ENCODE results near the gene DEAF1.

DEAF1 gene

DNA sequence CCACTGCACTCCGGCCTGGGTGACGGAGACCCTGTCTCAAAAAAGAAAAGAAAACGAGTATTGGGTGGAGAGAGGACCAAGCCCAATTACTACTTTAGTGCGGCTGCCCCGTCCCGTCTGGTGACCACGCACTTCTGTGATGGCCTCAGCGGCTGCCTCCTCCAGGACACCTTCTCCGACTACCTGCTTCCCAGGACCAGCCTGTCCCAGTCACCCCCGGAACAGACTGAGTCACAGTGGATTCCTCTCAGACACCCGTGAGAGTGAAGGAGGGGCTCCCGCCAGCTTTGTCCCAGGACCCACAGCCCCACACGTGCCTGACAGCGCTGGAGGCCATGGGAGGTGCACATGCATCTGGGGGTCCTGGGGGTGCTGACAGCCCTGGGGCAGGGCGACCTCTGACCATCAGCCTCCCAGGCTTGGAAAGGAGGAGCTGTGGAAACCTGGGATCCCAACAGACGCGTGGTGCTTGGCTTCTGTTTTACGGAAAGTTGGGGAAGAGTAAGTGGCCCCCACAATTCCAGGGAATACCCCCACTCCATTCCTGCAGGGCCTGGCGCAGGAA is 53.1 kb downstream of the DEAF1 start:
- DNase-seq, result no peak

DNA sequence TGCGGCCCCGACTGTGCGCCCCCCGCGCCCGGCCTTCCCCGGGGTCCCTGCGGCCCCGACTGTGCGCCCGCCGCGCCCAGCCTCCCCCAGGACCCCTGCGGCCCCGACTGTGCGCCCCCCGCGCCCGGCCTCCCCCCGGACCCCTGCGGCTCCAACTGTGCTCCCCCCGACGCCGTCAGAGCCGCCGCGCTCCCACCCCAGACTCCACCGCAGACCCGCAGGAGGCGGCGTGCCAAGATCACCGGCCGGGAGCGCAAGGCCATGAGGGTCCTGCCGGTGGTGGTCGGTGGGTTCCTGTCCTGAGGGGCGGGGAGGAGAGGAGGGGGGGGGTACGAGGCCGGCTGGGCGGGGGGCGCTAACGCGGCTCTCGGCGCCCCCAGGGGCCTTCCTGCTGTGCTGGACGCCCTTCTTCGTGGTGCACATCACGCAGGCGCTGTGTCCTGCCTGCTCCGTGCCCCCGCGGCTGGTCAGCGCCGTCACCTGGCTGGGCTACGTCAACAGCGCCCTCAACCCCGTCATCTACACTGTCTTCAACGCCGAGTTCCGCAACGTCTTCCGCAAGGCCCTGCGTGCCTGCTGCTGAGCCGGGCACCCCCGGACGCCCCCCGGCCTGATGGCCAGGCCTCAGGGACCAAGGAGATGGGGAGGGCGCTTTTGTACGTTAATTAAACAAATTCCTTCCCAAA is 54.9 kb downstream of the DEAF1 start:
- DNase-seq, result no peak

DNA sequence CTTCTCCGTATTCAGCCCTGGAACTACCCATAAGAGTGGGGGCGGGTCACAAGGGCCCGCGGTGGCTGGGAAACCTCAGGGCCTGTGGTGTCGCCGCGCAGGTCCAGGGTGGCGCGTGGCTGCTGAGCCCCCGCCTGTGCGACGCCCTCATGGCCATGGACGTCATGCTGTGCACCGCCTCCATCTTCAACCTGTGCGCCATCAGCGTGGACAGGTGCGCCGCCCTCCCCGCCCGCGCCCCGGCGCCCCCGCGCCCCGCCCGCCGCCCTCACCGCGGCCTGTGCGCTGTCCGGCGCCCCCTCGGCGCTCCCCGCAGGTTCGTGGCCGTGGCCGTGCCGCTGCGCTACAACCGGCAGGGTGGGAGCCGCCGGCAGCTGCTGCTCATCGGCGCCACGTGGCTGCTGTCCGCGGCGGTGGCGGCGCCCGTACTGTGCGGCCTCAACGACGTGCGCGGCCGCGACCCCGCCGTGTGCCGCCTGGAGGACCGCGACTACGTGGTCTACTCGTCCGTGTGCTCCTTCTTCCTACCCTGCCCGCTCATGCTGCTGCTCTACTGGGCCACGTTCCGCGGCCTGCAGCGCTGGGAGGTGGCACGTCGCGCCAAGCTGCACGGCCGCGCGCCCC is 55.6 kb downstream of the DEAF1 start:
- DNase-seq, result no peak

DNA sequence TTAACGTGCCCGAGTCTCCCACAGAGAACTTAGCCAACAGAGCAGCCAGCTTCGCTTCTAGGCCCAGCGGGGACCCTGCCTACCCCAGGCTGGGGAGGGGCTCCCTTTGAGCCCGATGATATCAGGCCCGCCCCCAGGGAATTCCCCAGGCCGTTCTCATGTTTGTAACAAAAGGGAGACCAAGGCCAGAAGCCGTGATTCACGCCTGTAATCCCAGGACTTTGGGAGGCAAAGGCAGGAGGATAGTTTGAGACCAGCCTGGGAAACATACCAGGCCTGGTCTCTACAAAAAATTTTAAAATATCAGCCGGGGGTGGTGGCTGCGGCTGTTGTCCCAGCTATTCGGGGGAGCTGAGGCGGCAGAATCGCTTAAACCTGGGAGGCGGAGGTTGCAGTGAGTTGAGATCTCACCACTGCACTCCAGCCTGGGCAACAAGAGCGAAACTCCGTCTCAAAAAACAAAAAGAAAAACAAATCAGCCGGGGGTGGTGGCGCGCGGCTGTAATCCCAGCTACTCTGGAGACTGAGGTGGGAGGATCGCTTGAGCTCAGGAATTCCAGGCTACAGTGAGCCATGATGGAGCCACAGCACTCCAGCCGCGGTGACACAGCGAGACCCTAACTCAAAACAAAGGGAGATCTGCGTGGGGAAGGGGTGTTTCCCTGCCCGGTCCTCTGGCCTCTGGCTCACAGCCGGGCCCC is 56.2 kb downstream of the DEAF1 start:
- no peak for DNase-seq

DNA sequence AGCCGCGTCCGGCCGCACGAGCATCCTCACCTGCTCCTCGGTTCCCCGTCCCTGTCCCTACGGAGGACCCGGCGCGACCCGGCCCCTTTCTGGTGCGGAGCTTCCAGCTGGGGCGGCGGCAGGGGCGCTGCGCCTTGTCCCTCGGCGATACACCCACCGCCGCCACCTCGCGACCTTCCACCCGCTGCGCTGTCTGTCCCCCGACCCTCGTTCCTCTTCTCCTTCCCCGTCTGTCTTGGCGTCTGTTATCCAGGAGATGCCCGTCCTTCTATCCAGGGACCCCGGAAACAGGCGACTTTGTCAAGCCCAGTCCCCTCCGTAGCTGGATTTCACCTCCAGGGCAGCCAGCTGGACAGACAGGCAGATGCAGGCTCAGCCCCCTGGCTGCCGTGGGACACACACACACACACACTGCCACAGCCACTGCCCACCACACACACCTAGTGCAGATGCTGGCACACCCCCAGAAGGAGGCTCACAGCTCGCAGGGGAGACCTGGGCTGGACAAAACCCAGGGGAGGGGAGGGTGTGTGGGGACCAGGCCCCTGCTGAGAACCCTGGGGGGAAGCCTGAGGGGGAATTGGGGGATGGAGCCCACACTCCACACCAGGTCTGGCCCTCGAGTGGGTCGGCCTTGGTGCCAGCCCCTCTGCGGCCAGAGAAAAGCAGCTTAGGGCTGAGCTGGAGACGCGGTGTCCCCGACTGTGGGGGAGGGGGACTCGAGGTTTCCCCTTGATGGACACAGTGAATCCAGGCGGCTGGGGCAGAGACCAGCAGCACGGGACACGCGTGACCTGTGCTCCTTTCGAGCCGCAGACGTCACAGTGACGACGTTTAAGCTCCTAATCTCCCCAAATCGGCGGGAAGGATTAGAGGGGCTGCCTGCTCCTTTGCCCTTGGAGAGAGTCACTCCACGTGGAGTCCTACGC is 57.2 kb downstream of the DEAF1 start:
- DNase-seq, result no peak

DNA sequence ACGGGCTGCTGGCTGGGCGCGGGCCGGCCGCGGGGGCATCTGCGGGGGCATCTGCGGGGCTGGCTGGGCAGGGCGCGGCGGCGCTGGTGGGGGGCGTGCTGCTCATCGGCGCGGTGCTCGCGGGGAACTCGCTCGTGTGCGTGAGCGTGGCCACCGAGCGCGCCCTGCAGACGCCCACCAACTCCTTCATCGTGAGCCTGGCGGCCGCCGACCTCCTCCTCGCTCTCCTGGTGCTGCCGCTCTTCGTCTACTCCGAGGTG is 57.8 kb downstream of the DEAF1 start:
- DNase-seq, result no peak

DNA sequence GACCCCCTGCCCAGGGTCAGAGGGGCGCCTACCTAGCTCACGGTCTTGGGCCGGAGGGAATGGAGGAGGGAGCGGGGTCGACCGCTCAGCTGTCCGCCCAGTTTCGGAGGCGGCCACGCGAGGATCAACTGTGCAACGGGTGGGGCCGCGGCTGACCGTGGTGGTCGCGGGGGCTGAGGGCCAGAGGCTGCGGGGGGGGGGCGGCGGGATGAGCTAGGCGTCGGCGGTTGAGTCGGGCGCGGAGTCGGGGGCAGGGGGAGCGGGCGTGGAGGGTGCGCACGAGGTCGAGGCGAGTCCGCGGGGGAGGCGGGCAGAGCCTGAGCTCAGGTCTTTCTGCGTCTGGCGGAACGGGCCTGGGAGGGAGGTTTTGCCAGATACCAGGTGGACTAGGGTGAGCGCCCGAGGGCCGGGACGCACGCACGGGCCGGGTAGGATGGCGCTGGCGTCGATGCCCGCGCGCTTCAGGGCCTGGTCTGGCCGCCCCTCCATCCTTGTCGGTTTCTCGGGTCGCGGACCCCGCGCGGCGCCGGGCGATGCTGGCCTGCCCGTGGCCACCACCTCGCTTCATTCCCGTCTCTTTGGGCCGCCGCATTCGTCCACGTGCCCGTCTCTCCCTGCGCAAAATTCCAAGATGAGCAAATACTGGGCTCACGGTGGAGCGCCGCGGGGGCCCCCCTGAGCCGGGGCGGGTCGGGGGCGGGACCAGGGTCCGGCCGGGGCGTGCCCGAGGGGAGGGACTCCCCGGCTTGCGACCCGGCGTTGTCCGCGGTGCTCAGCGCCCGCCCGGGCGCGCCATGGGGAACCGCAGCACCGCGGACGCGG is 58.3 kb downstream of the DEAF1 start, which contains the start of gene DRD4:
Gene DRD4, plus strand, starts transcription at position 759 of the 822 bp plus-strand sequence. Its CDS starts 36 bp downstream, at position 795.
- DNase-seq, result no peak

DNA sequence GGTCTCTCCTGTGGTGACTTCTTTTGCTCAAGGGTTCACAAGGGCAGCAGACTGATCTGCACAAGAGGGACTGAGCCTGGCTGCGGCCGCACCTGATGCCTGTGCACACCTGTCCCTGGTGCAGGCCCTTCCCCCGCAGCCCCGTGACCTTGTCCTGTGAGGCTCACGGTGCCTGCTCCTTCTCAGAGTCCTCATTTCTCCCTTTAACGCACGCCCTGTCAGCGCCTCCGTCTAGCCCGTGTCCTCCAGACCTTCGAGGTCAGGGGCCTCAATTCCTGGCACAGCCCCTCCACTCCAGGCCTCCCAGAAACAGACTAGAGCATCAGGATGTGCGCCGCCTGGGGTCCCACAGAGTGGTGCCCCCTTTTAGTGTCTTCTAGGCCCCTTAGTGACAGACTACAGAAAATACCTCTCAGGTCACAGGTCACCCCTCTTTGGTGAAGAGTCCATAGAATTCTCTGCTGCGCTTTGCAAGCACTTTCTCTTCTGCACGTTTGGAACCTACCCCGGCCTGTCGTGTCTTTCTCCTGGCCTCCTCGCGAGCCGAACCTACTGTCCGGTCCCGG is 59.0 kb downstream of the DEAF1 start:
- DNase-seq, result no peak

DNA sequence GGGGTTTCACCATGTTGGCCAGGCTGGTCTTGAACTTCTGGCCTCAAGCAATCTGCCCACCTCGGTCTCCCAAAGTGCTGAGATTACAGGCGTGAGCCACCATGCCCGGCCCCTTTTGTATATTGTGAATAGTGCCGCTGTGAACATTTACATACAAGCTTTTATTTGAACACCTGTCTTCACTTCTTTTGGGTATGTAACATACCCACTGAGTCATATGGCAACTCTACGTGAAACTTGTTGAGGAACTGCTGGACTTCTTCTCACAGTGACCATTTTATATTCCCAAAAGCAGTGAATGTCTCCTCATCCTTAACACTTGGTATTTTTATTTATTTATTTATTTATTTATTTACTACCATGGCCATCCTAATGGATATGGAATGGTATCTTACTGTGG is 64.2 kb downstream of the DEAF1 start:
- DNase-seq, result no peak

DNA sequence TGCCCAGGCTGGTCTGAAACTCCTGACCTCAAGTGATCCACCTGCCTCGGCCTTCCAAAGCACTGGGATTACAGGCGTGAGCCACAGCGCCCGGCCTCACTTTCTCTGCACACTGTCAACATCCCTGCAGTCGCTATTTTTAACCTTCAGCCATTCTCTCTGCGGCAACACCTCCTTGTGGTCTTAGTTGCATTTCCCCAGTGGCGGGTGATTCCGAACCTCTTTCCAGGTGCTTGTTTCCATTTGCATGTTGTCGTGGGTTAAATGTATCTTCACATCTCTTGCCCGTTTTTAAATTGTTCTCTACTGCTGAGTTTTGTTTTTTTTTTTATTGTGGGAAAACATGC is 65.8 kb downstream of the DEAF1 start:
- no peak for DNase-seq

DNA sequence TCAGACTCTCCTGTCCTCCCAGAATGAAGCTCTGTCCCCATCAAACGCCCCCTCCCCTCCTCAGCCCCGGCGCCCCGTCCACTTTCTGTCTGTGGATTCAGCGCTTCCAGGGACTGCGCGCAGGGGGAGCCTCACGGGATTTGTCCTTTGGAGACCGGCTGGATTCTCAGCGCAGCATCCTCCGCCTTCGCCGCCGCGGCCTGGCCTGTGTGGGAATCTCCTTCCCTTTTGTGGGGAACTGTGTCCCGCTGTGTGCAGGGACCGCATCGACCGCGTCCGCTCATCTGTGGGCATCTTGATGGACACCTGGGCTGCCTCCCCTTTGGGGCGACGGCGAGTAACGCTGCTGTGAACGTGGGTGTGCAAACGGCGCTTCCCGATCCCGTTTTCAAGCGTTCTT is 67.0 kb downstream of the DEAF1 start:
- no peak for DNase-seq

DNA sequence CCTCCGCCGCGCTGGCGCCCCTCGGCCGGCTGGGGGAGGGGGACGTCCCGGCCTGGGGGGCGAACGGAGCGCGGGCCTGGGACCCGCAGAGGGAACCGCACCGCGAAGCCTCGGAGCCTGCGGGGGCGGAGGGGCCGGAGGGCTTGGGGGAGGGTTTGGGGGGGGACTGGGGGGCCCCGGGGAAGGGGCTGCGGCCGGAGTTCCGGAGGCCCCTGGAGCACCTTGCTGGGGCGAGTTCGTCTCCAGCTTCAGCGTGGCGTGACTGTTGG is 67.8 kb downstream of the DEAF1 start:
- DNase-seq, result no peak

DNA sequence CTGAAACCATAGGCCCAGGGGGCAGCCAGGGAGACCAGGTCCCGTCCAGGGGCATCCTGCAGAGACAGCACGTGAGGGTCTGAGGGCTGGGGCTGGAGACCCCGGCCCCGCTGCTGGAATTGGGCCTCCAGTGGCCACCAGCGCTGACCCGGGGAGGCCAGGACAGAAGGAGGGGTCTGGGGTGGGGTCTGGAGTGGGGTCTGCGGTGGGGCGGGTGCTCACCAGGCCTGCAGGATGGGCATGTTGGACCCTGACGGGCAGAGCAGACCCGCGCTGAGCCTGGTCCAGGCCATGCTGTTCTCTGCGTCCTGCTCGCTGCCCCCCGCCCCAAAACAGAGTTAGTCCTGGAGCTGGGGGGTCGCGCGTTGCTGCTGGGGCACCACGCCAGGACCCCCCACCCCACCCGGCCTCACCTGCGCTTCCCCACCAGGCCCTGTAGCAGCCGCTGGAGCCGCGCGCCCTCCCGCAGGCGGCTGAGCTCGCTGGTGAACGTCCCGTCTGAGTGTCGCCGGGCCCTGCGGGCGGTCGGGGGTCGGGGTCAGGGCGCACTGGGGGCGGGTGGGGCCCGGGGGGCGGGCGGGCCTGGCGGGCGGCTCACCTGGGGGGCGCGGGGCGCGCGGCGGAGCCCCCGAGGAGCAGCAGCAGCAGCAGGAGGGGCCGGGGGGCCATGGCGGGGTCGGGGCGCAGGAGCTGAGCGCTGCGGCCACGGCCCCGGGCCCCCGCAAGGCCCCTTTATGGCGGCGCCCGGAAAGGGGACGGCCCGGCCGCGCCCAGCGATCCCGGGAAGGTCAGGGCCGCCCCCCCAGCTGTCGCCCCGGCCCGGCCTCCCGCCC is 68.3 kb downstream of the DEAF1 start, which contains the start of gene SCT:
Gene SCT, minus strand, starts transcription at position 707 of the 833 bp plus-strand sequence. Its CDS starts 38 bp downstream, at position 669.
- DNase-seq, result no peak

DNA sequence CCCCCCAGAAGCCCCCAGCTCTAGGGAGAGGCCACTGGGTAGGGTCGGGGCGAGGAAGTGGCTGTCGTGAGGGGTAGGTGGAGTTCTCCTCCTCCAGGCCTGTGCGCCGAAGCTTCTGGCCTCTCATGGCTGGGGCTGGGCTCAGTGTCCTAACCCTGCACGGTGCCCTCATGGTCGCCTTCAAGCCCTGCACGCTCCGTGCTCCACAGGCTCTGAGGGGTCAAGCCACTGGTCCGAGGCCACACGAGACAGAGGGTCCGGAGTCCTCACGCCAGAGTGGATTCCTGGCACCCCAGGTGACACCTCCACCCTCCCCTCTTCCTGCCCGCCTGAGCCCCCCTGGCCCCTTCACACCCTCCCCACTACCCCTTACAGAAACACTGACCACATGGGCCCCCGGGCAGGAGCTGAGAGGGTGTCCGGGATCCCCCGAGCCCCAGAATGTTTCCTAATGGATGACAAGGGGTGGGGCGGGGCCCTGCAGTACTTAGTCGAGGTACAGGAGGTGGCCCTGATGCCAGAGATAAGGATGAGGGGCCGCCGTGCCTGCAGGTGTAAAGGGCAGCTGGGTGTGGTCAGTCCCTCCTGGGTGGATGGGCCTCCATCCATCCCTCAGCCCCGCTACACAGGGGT is 69.3 kb downstream of the DEAF1 start:
- no peak for DNase-seq

DNA sequence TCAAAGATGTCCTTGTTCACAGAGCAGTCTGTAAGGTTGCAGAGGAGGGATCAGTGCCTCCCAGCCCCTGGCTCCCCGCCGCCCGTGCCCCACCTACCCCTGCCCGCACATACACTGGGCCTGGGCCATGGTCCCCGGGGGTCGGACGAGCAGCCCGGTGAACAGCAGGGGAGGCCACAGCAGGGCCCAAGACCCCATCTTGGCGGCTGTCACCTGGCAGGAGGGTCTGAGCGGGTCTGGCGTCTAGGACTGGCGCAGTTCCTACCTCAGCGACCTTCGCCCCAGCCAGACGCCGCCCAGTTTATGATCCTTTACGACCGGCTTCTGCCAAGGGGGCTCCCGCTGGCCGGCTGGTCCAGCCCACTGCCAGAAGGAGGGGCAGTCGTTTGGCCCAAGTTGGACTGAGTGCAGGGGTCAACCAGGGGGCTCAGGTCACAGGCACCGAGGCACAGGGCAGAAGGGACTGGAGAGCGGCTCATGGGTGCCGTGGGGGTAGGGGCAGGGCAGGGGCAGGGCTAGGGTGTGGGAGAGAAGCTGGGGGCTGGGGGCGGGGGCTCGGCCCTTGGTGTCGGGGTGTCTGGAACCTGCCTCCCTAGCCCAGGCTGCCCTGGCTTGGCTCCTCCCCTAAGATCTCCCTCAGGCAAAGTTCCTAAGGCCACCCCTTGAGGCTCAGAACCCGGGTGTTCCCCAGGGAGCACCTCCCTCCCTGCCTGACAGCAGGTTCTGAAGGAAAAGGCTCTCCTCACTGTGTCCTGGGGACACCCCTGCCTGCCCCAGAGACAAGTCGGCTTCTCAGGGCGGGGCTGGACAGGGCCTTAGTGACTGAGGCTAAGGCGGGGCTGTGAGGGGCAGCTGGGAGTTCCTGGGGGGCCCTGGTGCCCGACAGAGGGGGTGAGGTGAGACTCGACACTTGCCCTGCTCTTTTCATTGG is 70.1 kb downstream of the DEAF1 start, which contains the start of gene CDHR5:
Gene CDHR5, minus strand, starts transcription at position 251 of the 931 bp plus-strand sequence. Its CDS starts 53 bp downstream, at position 198.
- no peak for DNase-seq

DNA sequence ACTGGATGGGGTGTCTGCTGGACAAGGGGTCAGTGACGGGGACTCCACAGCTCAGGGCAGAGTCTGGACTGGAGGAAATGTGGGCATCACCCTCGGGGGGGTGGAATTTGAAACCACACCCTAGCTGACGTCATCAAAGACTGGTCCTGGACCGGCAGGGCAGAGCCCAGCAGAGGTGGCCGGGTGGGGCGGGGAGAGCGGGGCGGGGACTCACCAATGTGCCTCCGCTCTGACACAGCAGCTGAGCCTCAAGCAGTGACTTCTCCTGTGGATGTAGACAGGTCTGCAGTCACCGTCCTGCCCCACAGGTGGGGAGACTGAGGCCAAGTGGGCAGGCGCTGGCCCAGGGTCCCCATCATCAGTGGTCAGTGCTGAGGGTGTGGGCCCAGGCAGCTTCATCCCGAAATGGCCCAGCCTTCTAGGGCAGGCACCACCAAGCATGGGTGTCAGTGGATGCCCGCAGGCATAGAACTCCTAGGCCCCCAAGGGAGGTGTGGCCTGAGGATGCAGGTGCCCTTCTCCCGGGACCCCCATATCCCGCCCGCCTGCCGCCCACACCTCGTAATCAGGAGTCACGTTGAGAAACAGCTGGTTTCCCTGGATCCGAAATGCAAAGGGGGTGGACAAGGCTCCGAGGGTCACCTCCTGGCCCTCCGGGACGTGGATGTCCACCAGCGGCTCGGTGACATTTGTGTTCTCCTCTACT is 70.9 kb downstream of the DEAF1 start:
- no peak for DNase-seq

DNA sequence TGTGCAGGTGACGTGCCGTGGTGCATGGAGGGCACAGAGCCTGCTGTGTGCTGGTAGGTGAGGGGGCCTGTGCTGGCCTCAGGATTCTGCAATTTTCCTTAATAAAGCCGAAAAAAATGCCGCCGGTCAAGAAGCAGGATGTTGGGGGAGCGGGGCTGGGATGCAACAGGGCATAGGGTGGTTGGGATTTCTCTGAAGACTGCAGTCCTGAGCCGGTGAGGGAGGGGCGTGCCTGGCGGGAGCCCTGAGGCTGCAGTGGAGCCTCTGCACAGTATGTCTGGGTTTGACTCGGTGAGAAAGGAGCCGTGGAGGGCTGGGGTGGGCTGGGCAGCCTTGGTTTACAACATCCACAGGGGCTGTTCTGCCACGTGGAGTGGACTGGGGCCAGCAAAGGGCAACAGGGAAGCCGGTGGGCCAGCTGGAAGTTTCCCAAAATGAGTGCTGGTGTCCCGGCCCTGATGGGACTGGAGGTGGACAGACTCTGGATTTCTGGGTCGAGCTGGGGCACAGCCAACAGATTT is 71.6 kb downstream of the DEAF1 start:
- no peak for DNase-seq

DNA sequence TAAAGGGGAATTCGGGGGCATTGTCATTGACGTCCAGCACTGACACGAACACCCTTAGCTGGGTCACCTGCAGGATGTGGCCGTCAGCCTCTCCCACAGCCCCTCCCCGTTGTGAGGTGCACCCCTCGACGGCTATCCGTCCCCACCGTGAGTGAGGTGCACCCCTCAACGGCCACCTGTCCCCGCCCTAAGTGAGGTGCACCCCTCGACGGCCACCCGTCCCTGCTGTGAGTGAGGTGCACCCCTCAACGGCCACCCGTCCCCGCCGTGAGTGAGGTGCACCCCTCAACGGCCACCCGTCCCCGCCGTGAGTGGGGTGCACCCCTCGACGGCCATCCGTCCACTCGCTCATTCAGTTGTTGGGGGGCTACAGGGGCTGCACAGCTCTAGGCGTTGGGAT is 73.2 kb downstream of the DEAF1 start:
- DNase-seq, result no peak
